ENCODE measurements around the gene CENPM.
"Not testable (repeated sequence)": the region's sequence is repeated elsewhere in the genome, so short reads cannot be mapped to it uniquely, and the experiment has no call there.

Gene CENPM

GRCh38 chr22:41966607-41967240 lies 19.8 kb upstream of the CENPM start:
- peak in 1 of 2 donors; percentile 35 for DNase-seq (ENCODE audit: low read depth in 1 of 2, low spot score in 1 of 2)

GRCh38 chr22:41966225-41966606 lies 19.3 kb upstream of the CENPM start:
- no peak for DNase-seq (ENCODE audit: low read depth in 1 of 2, low spot score in 1 of 2)

- DNase-seq (ENCODE audit: low read depth in 1 of 2, low spot score in 1 of 2): no peak
These were observed 17.1 kb upstream of the CENPM start for GRCh38 chr22:41964112-41964491.

DNA sequence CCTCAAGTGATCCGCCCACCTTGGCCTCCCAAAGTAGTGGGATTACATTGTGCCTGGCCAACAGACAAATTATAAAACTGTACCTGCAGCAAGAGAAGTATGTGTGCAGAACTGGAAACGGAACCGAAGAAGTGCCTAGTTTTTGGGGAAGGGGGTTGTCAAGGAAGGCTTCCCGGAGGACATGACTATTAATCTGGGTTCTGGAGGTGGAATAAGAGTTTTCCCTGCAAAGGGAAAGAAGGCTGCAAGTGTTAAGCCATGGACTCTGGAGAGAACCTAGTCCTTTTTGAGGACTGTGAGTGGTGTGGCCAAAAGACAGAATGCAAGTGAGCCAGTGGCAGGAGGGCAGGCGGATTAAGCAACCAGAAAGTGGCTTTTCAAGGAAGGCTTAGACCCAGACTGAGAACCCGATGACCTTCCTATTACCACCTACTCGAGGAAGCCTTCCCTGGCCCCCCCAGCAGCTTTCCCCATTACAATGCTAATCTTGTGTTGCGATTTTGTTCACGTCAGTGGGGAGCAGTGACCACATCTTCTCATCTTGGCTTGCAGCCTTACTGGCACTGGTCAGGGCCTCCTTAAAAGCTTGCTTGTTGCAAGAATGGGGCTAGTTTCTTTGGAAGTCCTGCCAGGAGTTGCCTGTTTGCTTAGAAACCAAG lies 16.6 kb upstream of the CENPM start:
- no peak for DNase-seq (ENCODE audit: low read depth in 1 of 2, low spot score in 1 of 2)

DNA sequence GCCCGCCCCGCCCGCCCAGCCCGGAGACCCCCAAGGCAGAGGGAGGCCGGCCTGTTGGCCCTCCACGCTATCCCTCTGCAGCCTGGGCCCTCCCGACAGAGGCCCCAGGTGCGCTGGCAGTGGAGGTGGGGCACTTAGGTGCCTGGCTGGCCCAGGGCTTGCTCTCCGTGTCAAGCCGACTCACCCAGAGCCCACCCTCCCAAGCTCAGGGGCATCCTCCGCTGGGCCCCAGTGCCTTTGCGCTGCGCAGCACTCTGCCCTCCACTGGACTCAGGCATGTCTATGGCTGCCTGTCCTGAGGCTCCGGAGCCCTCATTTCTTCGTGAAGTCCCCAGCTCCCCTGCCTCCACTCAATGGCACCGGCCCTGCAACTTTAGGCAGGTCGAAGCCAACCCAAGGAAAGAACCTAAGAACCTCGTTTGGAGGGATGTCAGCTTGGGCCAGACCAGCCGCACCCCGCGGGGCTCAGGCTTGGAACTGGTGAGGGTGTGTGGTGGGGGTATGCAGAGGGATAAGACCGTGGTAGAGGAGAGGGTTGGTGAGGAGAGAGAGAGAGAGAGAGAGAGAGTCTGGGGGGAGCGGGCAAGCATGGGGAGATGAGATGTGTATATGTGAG lies 11.1 kb upstream of the CENPM start:
- no peak for DNase-seq (ENCODE audit: low read depth in 1 of 2, low spot score in 1 of 2)

- DNase-seq (ENCODE audit: low read depth in 1 of 2, low spot score in 1 of 2): no peak
These were observed 5.8 kb upstream of the CENPM start for GRCh38 chr22:41952713-41953112.

DNA sequence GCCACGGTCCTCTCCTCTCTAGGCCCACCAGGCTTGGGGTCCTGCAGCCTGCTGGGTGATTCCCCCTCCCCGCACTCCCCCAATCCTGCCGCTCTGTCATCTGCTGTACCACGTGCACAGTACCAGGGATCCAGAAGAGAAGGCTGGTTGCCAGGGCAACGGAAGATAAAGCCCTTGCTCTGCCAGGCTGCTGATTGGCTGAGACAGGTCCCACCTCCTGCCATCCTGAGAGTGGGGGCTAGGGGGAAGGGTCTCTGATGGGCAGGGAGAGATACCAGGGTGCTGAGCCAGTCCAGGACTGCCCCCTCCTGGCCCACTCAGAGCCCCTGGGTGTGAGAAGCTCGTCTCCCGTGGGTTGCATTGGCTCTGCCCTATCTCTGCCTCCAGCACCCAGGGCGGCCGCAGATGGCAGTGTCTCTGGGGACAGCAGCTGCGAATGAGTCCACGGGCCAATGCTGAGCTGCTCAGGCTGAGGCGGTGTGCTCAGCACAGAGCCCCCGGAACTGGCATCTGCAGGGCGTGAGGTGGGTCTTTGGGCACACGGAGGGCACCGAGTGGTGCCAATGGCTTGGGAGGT lies 5.0 kb upstream of the CENPM start, which contains the start of gene SMIM45:
TSS of gene SMIM45 (plus strand) at position 253 of the 577 bp plus-strand sequence.
- no peak for DNase-seq (ENCODE audit: low read depth in 1 of 2, low spot score in 1 of 2)

DNA sequence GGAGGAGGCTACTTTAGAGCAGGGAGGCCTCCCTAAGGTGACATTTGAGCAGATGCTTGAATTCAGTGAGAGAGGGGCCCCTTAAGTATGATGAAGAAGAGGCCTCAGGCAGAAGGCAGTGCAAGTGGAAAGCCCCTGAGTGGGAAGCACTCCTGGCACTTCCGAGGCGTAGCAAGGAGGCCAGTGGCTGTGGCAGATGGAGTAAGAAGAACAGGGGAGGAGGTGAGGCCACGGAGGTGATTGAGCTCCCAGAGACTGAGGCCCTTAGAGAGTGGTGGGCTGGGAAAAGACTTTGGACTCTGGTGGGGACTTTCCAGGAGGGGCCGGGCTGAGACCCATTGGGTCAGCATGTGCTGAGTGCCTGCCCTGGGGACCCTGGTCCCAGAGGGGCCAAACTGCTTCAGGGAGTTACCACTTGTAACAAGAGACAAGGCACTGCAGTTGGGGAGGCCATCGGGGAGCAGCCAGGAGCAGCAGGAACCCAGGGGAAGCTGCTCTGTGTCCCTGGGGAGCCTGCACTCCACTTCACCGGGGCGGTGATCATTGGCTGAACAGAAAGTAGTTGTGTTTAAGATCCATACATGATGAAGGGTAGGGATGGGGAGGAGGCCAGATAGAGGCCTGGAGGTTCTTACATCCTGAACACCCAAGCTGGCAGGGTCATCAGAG lies 2.5 kb upstream of the CENPM start:
- DNase-seq (ENCODE audit: low read depth in 1 of 2, low spot score in 1 of 2): no peak

DNA sequence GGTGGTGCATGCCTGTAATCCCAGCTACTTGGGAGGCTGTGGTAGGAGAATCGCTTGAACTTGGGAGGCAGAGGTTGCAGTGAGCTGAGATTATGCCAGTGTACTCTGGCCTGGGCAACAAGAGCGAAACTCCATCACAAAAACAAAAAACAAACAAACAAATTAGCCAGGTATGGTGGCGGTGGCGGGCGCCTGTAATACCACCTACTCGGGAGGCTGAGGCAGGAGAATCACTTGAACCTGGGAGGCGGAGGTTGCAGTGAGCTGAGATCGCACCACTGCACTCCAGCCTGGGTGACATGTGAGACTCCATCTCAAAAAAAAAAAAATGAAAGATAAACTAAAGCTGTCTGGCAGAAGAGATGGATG lies 2.0 kb upstream of the CENPM start:
- DNase-seq (ENCODE audit: low read depth in 1 of 2, low spot score in 1 of 2): not testable (repeated sequence)

GRCh38 chr22:41948142-41948541 lies 1.2 kb upstream of the CENPM start:
- no peak for DNase-seq (ENCODE audit: low read depth in 1 of 2, low spot score in 1 of 2)

DNA sequence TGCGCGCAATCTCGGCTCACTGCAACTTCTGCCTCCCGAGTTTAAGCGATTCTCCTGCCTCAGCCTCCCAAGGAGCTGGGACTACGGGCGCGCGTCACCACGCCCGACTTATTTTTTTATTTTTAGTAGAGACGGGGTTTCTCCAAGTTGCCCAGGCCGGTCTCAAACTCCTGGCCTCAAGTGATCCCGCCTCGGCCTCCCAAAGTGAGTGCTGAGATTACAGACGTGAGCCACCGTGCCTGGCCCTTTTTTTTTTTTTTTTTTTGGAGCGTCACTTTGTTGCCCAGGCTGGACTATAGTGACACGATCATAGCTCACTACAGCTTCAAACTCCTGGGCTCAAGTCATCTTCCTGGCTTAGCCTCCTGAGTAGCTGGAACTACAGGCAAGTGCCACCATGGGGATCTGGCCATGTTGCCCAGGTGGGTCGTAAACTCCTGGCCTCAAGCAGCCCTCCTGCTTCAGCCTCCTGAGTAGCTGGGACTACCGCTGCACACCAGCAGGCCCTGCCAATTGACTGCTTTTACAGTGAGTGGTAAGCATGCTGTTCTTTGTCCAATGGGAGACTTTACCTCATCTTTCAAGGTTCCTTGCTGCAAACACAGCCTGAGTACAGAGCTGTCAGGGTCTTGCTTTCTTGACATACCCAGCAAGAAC lies 600 bp upstream of the CENPM start:
- no peak for DNase-seq (ENCODE audit: low read depth in 1 of 2, low spot score in 1 of 2)

GRCh38 chr22:41943661-41944209 lies 3.2 kb downstream of the CENPM start:
- DNase-seq (ENCODE audit: low read depth in 1 of 2, low spot score in 1 of 2): no peak

DNA sequence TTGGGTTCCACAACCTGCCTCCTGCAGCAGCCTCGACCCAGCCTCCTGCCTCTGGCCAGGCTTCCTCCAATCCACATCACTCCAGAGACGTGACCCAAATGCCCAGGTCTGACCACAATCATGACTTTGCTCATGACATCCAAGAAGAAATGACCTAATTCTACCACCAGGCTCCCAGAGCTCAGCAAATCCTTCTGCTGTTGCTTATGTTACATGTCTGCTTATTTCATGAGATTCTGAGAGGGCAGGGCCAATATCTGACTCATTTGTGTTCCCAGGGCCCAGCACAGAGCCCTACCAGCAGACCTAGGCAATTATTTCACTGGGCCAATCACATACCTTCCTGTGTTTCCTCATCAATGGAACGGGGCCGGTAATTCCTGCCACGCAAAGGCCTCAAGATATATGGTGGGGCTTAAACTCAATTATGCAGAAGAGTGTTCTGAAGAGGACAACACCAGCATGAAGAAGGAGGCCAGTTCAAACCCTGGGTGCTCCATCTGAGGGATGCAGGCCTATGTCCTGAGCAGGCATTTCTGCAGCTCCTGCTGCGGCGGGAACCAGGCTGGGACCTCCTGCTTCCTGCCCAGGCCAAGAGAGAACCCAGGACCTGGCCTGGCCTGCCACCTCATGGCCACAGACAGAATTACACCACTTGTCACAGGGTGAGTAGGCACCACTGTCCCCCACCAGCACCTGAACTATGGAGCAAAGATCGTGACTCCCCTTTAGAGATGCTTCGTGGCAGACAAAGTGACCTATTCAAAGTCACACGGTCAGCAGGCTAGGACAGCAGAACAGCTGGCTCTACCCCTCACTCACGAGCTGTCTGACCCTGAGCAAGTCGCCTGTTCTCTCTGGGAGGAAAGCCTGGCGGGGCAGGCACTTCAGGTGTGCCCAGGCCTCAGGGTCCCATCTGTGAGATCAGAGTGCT lies 5.9 kb downstream of the CENPM start:
- peak; percentile 68 to 82 for DNase-seq (ENCODE audit: low read depth in 1 of 2, low spot score in 1 of 2)

DNA sequence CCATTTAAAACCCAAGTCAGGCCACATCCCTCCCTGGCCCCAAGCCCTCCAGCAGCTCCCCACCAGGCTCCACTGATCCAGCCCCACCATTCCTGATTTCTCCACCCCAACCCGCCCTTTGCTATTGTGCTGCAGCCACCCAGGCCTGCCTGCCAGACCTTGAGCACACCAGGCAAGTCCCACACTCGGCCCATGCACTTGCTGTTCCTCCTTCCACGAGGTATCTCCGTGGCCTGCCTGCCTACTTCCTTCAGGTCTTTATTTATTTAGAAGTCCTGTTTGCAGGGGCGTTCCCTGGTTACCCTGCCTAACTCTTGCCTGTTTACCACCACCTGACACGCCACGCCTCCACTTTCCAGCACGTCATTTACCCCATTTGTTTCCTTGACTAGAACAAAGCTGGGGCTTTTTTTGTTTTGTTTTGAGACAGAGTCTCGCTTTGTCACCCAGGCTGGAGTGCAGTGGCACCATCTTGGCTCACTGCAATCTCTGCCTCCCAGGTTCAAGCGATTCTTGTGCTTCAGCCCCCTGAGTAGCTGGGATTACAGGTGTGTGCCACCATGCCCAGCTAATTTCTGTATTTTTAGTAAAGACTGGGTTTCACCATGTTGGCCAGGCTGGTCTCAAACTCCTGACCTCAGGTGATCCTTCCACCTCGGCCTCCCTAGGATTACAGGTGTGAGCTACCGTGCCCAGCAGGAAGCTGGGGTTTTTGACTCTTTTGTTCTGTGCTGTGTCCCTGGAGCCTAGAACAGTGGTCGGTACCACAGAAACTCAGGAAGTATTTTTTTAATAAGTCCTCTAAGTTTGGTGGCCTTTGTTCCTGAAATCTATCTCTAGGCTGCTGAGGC lies 6.7 kb downstream of the CENPM start:
- peak; percentile 85 to 97 for DNase-seq (ENCODE audit: low read depth in 1 of 2, low spot score in 1 of 2)

DNA sequence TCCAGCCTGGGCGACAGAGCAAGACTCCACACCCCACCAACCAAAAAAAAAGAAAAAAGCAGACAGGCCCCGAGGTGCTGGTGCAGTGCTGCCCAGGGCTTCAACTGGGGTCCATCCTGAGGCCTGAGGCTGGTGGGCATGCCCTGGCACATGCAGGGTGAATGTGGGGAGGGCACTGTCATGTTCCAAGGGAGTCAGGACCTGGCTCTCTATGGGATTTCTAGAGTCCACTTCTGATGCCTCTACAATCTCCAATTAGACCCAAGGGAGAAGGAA lies 10.1 kb downstream of the CENPM start:
- no peak for DNase-seq (ENCODE audit: low read depth in 1 of 2, low spot score in 1 of 2)

GRCh38 chr22:41935509-41935908 lies 11.4 kb downstream of the CENPM start:
- DNase-seq (ENCODE audit: low read depth in 1 of 2, low spot score in 1 of 2): no peak

DNA sequence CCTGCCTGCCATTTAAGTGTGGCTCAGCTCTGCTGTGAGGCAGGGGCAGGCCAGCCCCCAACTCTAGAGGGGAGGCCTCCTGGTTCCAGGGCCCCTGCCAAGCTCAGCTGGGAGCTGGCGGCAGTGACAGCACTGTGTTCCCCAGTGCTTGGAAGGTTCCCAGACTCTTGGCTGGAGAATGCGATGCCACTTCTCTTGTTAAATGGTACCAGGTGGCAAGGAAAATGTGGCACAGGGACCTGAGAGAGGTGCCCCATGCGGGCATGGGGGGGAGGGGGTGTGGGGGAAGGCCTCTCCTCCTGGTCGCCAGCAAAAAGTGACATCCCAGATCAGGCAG lies 12.0 kb downstream of the CENPM start:
- DNase-seq (ENCODE audit: low read depth in 1 of 2, low spot score in 1 of 2): no peak

DNA sequence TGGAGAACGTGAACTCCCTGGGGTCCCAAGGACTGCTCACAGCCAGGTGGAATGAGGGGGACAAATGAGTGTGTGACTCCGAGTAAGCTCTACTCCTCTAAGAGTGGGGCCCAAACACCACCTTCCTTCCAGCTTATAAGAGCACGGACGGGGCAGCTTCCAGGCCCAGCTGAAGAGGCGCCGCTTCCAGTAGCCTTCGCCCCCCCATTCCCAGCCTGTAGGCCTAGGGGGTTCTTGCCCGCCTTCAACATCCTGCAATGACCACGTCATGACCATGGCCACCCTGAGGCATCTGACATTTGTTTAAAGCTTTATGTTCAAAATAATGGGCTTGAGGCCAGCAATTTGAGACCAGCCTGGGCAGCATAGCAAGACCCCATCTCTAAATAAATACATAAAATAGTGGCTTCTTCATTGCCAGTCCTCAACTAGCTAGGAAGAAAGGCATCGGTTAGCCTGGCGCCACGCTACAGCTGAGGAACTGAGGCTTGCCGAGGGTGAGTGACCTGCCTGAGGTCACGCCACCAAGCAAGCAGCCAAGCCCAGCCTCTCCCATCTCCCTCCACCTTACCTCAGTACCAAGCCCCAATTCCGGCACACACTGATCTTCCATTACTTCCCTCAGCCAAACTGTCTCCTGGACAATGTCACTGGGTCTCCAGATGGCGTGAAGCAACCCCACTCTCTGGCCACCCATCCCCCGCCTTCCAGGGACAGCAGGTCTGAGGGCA lies 12.5 kb downstream of the CENPM start:
- no peak for DNase-seq (ENCODE audit: low read depth in 1 of 2, low spot score in 1 of 2)
